K562 (cell line): ENCODE results near the gene TMEM203. TPM values are rescaled to one million over a fixed set of nuclear protein-coding genes. Genes with fewer than 3 reads are reported as not detected.

Experiments
- AFF4 ChIP-seq: sonication (generic); formaldehyde crosslinking; IDR thresholded peaks from 2 replicates; pipeline ENCODE4 v1.8.0; 2023; ENCODE audit warnings: mild to moderate bottlenecking, missing genetic modification reagents
- ASH1L ChIP-seq: fragments of 450-650 bp; IDR thresholded peaks from 2 replicates; pipeline ENCODE4 v1.6.1; 2018; ENCODE audit warnings: borderline replicate concordance, mild to moderate bottlenecking, low read depth; ENCODE audit not compliant: partially characterized antibody
- BHLHE40 ChIP-seq: IDR thresholded peaks from 2 replicates; pipeline ENCODE4 v1.6.1; 2011; ENCODE audit warnings: low read length, improper control_type of control experiment
- BRD9 ChIP-seq: fragments of 450-650 bp; IDR thresholded peaks from 2 replicates; pipeline ENCODE4 v1.6.1; 2018; ENCODE audit warnings: low read depth; ENCODE audit not compliant: partially characterized antibody
- C11orf30 ChIP-seq: fragments of 450-650 bp; IDR thresholded peaks from 2 replicates; pipeline ENCODE4 v1.6.1; 2016; ENCODE audit warnings: low read depth, mild to moderate bottlenecking
- CGGBP1 ChIP-seq: fragments of 250-450 bp; sonication (Bioruptor Pico); IDR thresholded peaks from 2 replicates; pipeline ENCODE4 v1.9.0; 2021; ENCODE audit warnings: mild to moderate bottlenecking
- GATA2 ChIP-seq: sonication (generic); formaldehyde crosslinking; IDR thresholded peaks from 2 replicates; pipeline ENCODE4 v1.4.0; 2020; ENCODE audit warnings: mild to moderate bottlenecking, missing genetic modification reagents
- HLTF ChIP-seq: fragments of 450-650 bp; IDR thresholded peaks from 2 replicates; pipeline ENCODE4 v1.6.1; 2016
- KAT2B ChIP-seq: IDR thresholded peaks from one replicate; pipeline ENCODE4 v1.6.1; 2012; ENCODE audit warnings: low read depth, mild to moderate bottlenecking, control low read depth, inconsistent platforms, low read length, moderate library complexity
- LCOR ChIP-seq: sonication (generic); formaldehyde crosslinking; IDR thresholded peaks from 2 replicates; pipeline ENCODE4 v1.8.0; 2022; ENCODE audit warnings: mild to moderate bottlenecking, missing genetic modification reagents
- PBX2 ChIP-seq, 2 experiments: IDR thresholded peaks in 1 of 2; conservative IDR thresholded peaks in 1 of 2; 2 replicates each; pipeline ENCODE4 v1.6.1; 2016; ENCODE audit warnings: low read depth in 2 of 2, mild to moderate bottlenecking in 1 of 2, missing compliant biosample characterization in 1 of 2, missing genetic modification characterization in 1 of 2, moderate library complexity in 1 of 2
- STAT5B ChIP-seq: fragments of 250-450 bp; sonication (Bioruptor Pico); IDR thresholded peaks from 2 replicates; pipeline ENCODE4 v1.8.0; 2021; ENCODE audit warnings: mild to moderate bottlenecking, inconsistent platforms
- THAP7 ChIP-seq: fragments of 250-450 bp; sonication (Bioruptor Pico); IDR thresholded peaks from 2 replicates; pipeline ENCODE4 v1.5.0; 2021
- USF2 ChIP-seq: sonication (generic); formaldehyde crosslinking; IDR thresholded peaks from 2 replicates; pipeline ENCODE4 v1.5.0; 2020; ENCODE audit warnings: missing genetic modification reagents
- XRCC3 ChIP-seq: fragments of 450-650 bp; IDR thresholded peaks from 2 replicates; pipeline ENCODE4 v1.6.1; 2017; ENCODE audit warnings: mild to moderate bottlenecking, moderate library complexity
- ZNF140 ChIP-seq: fragments of 250-450 bp; sonication (Bioruptor Pico); IDR thresholded peaks from 2 replicates; pipeline ENCODE4 v1.8.0; 2021; ENCODE audit warnings: moderate library complexity, mild to moderate bottlenecking, inconsistent platforms
- polyA plus RNA-seq, 8 experiments: library from polyadenylated mRNA; depleted of rRNA in 4 of 8; stranded (reverse) in 5 of 8; unstranded in 3 of 8; fragments of >200 nt; fragmentation: Nextera tagmentation in 2 of 8; fragmentation: Illumina TruSeq in 1 of 8; extraction: Ambion mirVana in 2 of 8; extraction: Trizol in 1 of 8; gene quantifications; 2 replicates each; pipeline versions ENCODE4 v1.2.1 to v1.2.3, GENCODE V29; 2011 to 2014; ENCODE audit warnings: inconsistent platforms in 1 of 8, missing spikeins in 1 of 8
- total RNA-seq, 7 experiments: library from RNA; depleted of rRNA in 6 of 7; stranded (reverse); fragments of >200 nt in 6 of 7; fragmentation: Illumina TruSeq in 2 of 7; extraction: Trizol in 2 of 7; gene quantifications; 2 replicates each; pipeline versions ENCODE4 v1.2.1 to v1.2.3, GENCODE V29; 2011 to 2021; ENCODE audit warnings: low replicate concordance in 1 of 7

Gene TMEM203
- total and polyA plus RNA-seq, 9 of the 15 experiments (the other 6 are each of a cell fraction or from before 2014, with no cell fraction given), result 8.8 to 59.5 (median 37.6) TPM

GRCh38 chr9:137236238-137236935 lies 30.9 kb upstream of the TMEM203 start (continued):
- no peak for TF ChIP-seq KAT2B
- TF ChIP-seq CGGBP1 (CRISPR knock-in tag), result no peak
- no peak for TF ChIP-seq PBX2 (CRISPR knock-in tag; IDR thresholded peaks at IDR 0.05; ENCODE audit: low read depth)
- no peak for TF ChIP-seq PBX2 (tag; conservative IDR thresholded peaks at IDR 0.05; ENCODE audit: low read depth)
- no peak for TF ChIP-seq C11orf30
- no peak for TF ChIP-seq BRD9
- TF ChIP-seq AFF4 (CRISPR knock-in tag), result no peak
- no peak for TF ChIP-seq XRCC3
- TF ChIP-seq HLTF, result no peak
- TF ChIP-seq THAP7, result no peak
- no peak for TF ChIP-seq ASH1L
- peak; percentile 94 for TF ChIP-seq BHLHE40
- TF ChIP-seq STAT5B (CRISPR knock-in tag), result no peak
- peak; percentile 52; the same call in 1 of the 2 replicates for TF ChIP-seq USF2
- TF ChIP-seq ZNF140 (CRISPR knock-in tag), result no peak
- peak; percentile 89 for TF ChIP-seq GATA2 (CRISPR knock-in tag)
- peak; percentile 78 for TF ChIP-seq LCOR (CRISPR knock-in tag)
